Endothelial cell of umbilical vein (primary cell): ENCODE data around the gene ACOX3. TPM values are rescaled to one million over a fixed set of nuclear protein-coding genes. Genes with fewer than 3 reads are reported as not detected.

ENCODE experiments used
- BruUV-seq: library from RNA; stranded (reverse); fragments of 400-500 nt; replicated peaks from 2 replicates; lab custom pipeline; 2021; lab: Mats Ljungman, UMichigan
- CTCF ChIA-PET: fragments of 300-600, 350-600 bp; sonication (Branson Sonifier 250); formaldehyde crosslinking; loops from one replicate; lab custom pipeline; 2021; ENCODE audit warnings: antibody characterized with exemption, inconsistent platforms; lab: Charles Lee
- POLR2A ChIA-PET: fragments of 300-600, 350-600 bp; sonication (Branson Sonifier 250); formaldehyde crosslinking; loops from one replicate; lab custom pipeline; 2021; ENCODE audit warnings: antibody characterized with exemption, inconsistent platforms; lab: Charles Lee
- DNase-seq: peaks from one replicate; pipeline ENCODE4 v3.0.0-alpha.2; 2011; ENCODE audit warnings: low read depth, low spot score
- FAIRE-seq: peaks from 2 replicates; lab custom pipeline; 2011; peaks lifted over from hg19 to GRCh38; lab: Jason Lieb, UNC
- H2AFZ ChIP-seq: 2 replicates; pipeline ENCODE4 v1.6.0; 2012; ENCODE audit warnings: low read depth, low read length, control low read depth, inconsistent platforms
- H3K27ac ChIP-seq: 2 replicates; pipeline ENCODE4 v1.5.1; 2011; ENCODE audit warnings: low read depth, mild to moderate bottlenecking, control low read depth, low read length, moderate library complexity; ENCODE audit not compliant: insufficient read depth
- H3K27me3 ChIP-seq, 2 experiments: 2 replicates each; pipeline versions ENCODE4 v1.6.0 to v1.6.1; 2011; ENCODE audit warnings: low read length in 2 of 2, mixed read lengths in 1 of 2; ENCODE audit not compliant: control insufficient read depth in 2 of 2, insufficient read depth in 2 of 2
- H3K36me3 ChIP-seq, 2 experiments: 2 replicates in 1 of 2; 3 replicates in 1 of 2; pipeline ENCODE4 v1.5.1; 2011; ENCODE audit warnings: low read length in 2 of 2, mild to moderate bottlenecking in 1 of 2, moderate library complexity in 1 of 2; ENCODE audit not compliant: control insufficient read depth in 2 of 2, insufficient read depth in 2 of 2; ENCODE audit errors: extremely low read depth in 1 of 2
- H3K4me1 ChIP-seq: 3 replicates; pipeline ENCODE4 v1.5.1; 2011; ENCODE audit warnings: mild to moderate bottlenecking, low read length; ENCODE audit not compliant: control insufficient read depth, insufficient read depth; ENCODE audit errors: extremely low read depth
- H3K4me2 ChIP-seq: 2 replicates; pipeline ENCODE4 v1.6.1; 2011; ENCODE audit warnings: low read length, control low read depth, mixed read lengths; ENCODE audit not compliant: insufficient read depth
- H3K4me3 ChIP-seq, 3 experiments: fragments of 200-600 bp in 1 of 3; sonication (generic), shearing (Covaris generic) in 1 of 3; replicated peaks in 1 of 3; 2 replicates each; pipeline ENCODE4 v1.5.1; 2011 to 2016; ENCODE audit warnings: control low read depth in 3 of 3, low read length in 3 of 3, mild to moderate bottlenecking in 2 of 3, inconsistent platforms in 1 of 3, low read depth in 1 of 3, moderate library complexity in 1 of 3; ENCODE audit not compliant: insufficient read depth in 1 of 3
- H3K79me2 ChIP-seq: 2 replicates; pipeline ENCODE4 v1.6.0; 2012; ENCODE audit warnings: low read length, inconsistent platforms; ENCODE audit not compliant: control insufficient read depth, insufficient read depth
- H3K9ac ChIP-seq: replicated peaks from 2 replicates; pipeline ENCODE3; 2011; ENCODE audit warnings: low read length, control low read depth; ENCODE audit not compliant: insufficient read depth; ENCODE audit errors: extremely low read depth
- H3K9me1 ChIP-seq: replicated peaks from 3 replicates; pipeline ENCODE4 v1.6.0; 2011; ENCODE audit warnings: mild to moderate bottlenecking, low read length; ENCODE audit not compliant: control insufficient read depth, insufficient read depth; ENCODE audit errors: extremely low read depth
- H3K9me3 ChIP-seq: replicated peaks from 2 replicates; pipeline ENCODE4 v1.5.1; 2012; ENCODE audit warnings: low read length, inconsistent platforms; ENCODE audit not compliant: control insufficient read depth, insufficient read depth
- H4K20me1 ChIP-seq: replicated peaks from 2 replicates; pipeline ENCODE3; 2011; ENCODE audit warnings: mild to moderate bottlenecking, low read length; ENCODE audit not compliant: control insufficient read depth, insufficient read depth; ENCODE audit errors: extremely low read depth
- EZH2 ChIP-seq: IDR thresholded peaks from 2 replicates; pipeline ENCODE4 v1.6.1; 2012; ENCODE audit warnings: borderline replicate concordance, low read depth, mild to moderate bottlenecking, moderate library complexity, low read length, inconsistent platforms; ENCODE audit not compliant: severe bottlenecking
- FOS ChIP-seq: IDR thresholded peaks from 2 replicates; pipeline ENCODE4 v1.6.1; 2011; ENCODE audit warnings: mild to moderate bottlenecking, low read length, moderate library complexity, borderline replicate concordance; ENCODE audit not compliant: insufficient read depth
- GATA2 ChIP-seq: IDR thresholded peaks from 2 replicates; pipeline ENCODE4 v1.7.0; 2011; ENCODE audit warnings: low read depth, mild to moderate bottlenecking, moderate library complexity, mixed read lengths, low read length; ENCODE audit not compliant: insufficient read length, insufficient read depth
- JUN ChIP-seq: IDR thresholded peaks from 2 replicates; pipeline ENCODE4 v1.6.1; 2011; ENCODE audit warnings: borderline replicate concordance, low read depth; ENCODE audit not compliant: insufficient read length, insufficient read depth
- MYC ChIP-seq: IDR thresholded peaks from one replicate; pipeline ENCODE4 v1.6.1; 2011; ENCODE audit warnings: mild to moderate bottlenecking, low read depth, low read length
- POLR2A ChIP-seq: IDR thresholded peaks from 2 replicates; pipeline ENCODE4 v1.6.1; 2012; ENCODE audit warnings: low read depth, mild to moderate bottlenecking, control low read depth, low read length
- POLR2AphosphoS5 ChIP-seq: IDR thresholded peaks from 2 replicates; pipeline ENCODE4 v1.6.1; 2012; ENCODE audit warnings: low read depth, mild to moderate bottlenecking, control low read depth, low read length, moderate library complexity; ENCODE audit not compliant: insufficient read depth
- dilution Hi-C: fragments of 300-500 bp; cut with MboI; formaldehyde crosslinking; loops from one replicate; pipeline ENCODE4 v1.15.0; 2019; ENCODE audit warnings: low sequenced_read_pairs; ENCODE audit not compliant: extremely low pct_ligation_motif_present
- intact Hi-C: fragments of 100-400 bp; cut with micrococcal nuclease; formaldehyde crosslinking; loops from one replicate; pipeline ENCODE4 v1.10.0; 2022
- polyA plus RNA-seq, 4 experiments: library from polyadenylated mRNA; depleted of rRNA in 3 of 4; stranded (reverse) in 3 of 4; unstranded in 1 of 4; fragments of >200 nt; gene quantifications; 2 replicates each; pipeline versions ENCODE4 v1.2.1 to v1.2.3, GENCODE V29; 2011 to 2012; ENCODE audit warnings: missing spikeins in 1 of 4
- total RNA-seq: library from RNA; stranded (reverse); gene quantifications from 2 replicates; pipeline ENCODE4 v1.2.3, GENCODE V29; 2021
- TF ChIP-seq, protein P1 (sequence below): IDR thresholded peaks from 2 replicates; pipeline ENCODE4 v1.6.1; 2011; ENCODE audit not compliant: insufficient read depth, insufficient read length
- TF ChIP-seq, protein P2 (sequence below), 2 donors: IDR thresholded peaks; 1 replicate in 1 of 2; 2 replicates in 1 of 2; pipeline ENCODE4 v1.5.1; 2011; ENCODE audit warnings: low read length in 2 of 2, mild to moderate bottlenecking in 2 of 2, moderate library complexity in 2 of 2, control low read depth in 1 of 2, inconsistent platforms in 1 of 2, low read depth in 1 of 2; ENCODE audit not compliant: insufficient read depth in 1 of 2; ENCODE audit errors: extremely low read depth in 1 of 2

Gene ACOX3
- total and polyA plus RNA-seq, 2 donors (not counting 3 experiments of a cell fraction or from before 2014, with no cell fraction given): 13.0 to 26.3 TPM

DNA sequence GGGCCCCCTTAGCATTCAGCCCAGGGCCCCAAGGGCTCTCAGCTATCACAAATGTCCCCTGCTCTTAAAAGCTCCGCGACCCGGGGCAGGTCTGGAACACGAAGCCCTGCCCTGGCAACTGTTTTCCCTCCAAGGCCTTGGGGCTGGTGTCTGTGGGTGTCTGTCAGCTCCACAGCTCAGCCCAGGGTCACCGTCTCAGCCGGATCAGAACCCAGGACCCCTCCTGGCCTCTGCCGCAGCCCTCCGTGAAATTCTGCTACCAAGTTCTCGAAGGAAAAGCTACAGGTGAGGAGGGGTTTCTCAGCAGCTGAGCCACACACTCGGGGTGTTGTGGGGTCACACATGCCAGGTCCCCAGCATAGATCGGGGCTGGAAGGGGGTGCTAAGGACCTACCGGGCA is 61.2 kb downstream of the ACOX3 start:
- no peaks in the 10 kb centered on the region for H3K9me3 ChIP-seq
- FAIRE-seq: no peak
- BruUV-seq: no TSS peak

More for the DNA sequence above, 61.2 kb downstream of the ACOX3 start:
- Histone ChIP-seq H3K36me3 (no peaks in the 10 kb centered on the region), H3K9ac (no peak overlapping the region), H3K9me1 (no peaks in the 10 kb centered on the region), H2AFZ (no peak overlapping the region), H3K79me2 (no peaks in the 10 kb centered on the region), H4K20me1 (no peaks in the 10 kb centered on the region), H3K27me3 (no peaks in the 10 kb centered on the region), H3K4me2 (no peak overlapping the region), H3K27ac (no peak overlapping the region), H3K4me1 (no peaks in the 10 kb centered on the region), H3K4me3 (no peak overlapping the region)
- dilution Hi-C loops: no loop called here
- ChIA-PET CTCF (interaction anchor here (0.6 to 0.7 kb wide), 2 partner anchors 23 to 31 kb away, joined by 4 read pairs; no protein-coding TSS in a partner anchor), POLR2A (no interaction called here)
- no peak for TF ChIP-seq EZH2
- no peak for TF ChIP-seq MYC
- TF ChIP-seq GATA2: no peak
- TF ChIP-seq POLR2A: no peak
- TF ChIP-seq POLR2AphosphoS5: no peak
- TF ChIP-seq, protein P1, sequence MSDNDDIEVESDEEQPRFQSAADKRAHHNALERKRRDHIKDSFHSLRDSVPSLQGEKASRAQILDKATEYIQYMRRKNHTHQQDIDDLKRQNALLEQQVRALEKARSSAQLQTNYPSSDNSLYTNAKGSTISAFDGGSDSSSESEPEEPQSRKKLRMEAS: no peak
- TF ChIP-seq, protein P2, sequence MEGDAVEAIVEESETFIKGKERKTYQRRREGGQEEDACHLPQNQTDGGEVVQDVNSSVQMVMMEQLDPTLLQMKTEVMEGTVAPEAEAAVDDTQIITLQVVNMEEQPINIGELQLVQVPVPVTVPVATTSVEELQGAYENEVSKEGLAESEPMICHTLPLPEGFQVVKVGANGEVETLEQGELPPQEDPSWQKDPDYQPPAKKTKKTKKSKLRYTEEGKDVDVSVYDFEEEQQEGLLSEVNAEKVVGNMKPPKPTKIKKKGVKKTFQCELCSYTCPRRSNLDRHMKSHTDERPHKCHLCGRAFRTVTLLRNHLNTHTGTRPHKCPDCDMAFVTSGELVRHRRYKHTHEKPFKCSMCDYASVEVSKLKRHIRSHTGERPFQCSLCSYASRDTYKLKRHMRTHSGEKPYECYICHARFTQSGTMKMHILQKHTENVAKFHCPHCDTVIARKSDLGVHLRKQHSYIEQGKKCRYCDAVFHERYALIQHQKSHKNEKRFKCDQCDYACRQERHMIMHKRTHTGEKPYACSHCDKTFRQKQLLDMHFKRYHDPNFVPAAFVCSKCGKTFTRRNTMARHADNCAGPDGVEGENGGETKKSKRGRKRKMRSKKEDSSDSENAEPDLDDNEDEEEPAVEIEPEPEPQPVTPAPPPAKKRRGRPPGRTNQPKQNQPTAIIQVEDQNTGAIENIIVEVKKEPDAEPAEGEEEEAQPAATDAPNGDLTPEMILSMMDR (IDR thresholded peaks at IDR 0.05; ENCODE audit: extremely low read depth in 1 of 2, insufficient read depth in 1 of 2, low read depth in 1 of 2, low read length in 2 of 2): no peak
- TF ChIP-seq JUN: no peak
- TF ChIP-seq FOS: no peak
- intact Hi-C loops: no loop called here
- no peak for DNase-seq
